GM21825 (cell line): ENCODE measurements around the gene CCNI2.

Experiments
- ATAC-seq: cut with Tn5 transposase; IDR thresholded peaks from one replicate; pipeline ENCODE4 v1.9.1; 2021; ENCODE audit warnings: mild to moderate bottlenecking, moderate library complexity; ENCODE audit not compliant: unreplicated experiment

The CCNI2 gene

GRCh38 chr5:132764671-132765238, 17.5 kb downstream of the CCNI2 start:
- no peak for ATAC-seq

GRCh38 chr5:132765311-132766019, 18.2 kb downstream of the CCNI2 start:
- ATAC-seq: no peak

GRCh38 chr5:132766020-132766805, 19.0 kb downstream of the CCNI2 start:
- no peak for ATAC-seq

GRCh38 chr5:132766806-132767055, 19.5 kb downstream of the CCNI2 start:
- ATAC-seq: no peak

GRCh38 chr5:132767150-132767549, 19.9 kb downstream of the CCNI2 start:
- ATAC-seq: no peak

GRCh38 chr5:132768485-132768868, 21.3 kb downstream of the CCNI2 start:
- ATAC-seq: no peak

GRCh38 chr5:132770476-132771159, 23.4 kb downstream of the CCNI2 start:
- ATAC-seq: no peak

GRCh38 chr5:132771503-132771998, 24.3 kb downstream of the CCNI2 start:
- no peak for ATAC-seq

- ATAC-seq: no peak
These were observed 25.3 kb downstream of the CCNI2 start for GRCh38 chr5:132772291-132773070.

- ATAC-seq: no peak
These were observed 25.9 kb downstream of the CCNI2 start for GRCh38 chr5:132773114-132773513.

GRCh38 chr5:132773601-132774355, 26.6 kb downstream of the CCNI2 start:
- ATAC-seq: no peak

- ATAC-seq: no peak
These were observed 27.2 kb downstream of the CCNI2 start for GRCh38 chr5:132774406-132774805.

GRCh38 chr5:132774896-132775295, 27.7 kb downstream of the CCNI2 start:
- ATAC-seq: no peak

GRCh38 chr5:132775476-132775961, 28.3 kb downstream of the CCNI2 start:
- no peak for ATAC-seq

GRCh38 chr5:132776131-132776937, 29.1 kb downstream of the CCNI2 start:
- ATAC-seq: no peak

GRCh38 chr5:132776938-132777208, 29.6 kb downstream of the CCNI2 start:
- ATAC-seq: no peak

GRCh38 chr5:132777209-132778069, 30.2 kb downstream of the CCNI2 start, which contains the start of gene SEPTIN8:
SEPTIN8 (minus strand) TSS chr5:132777239; CDS start chr5:132777137, 102 bp downstream.
- no peak for ATAC-seq

- no peak for ATAC-seq
These were observed 30.9 kb downstream of the CCNI2 start for GRCh38 chr5:132778129-132778528.
